GM06990 (cell line): ENCODE data around the gene APOC1.
"Not testable (repeated sequence)": the region's sequence is repeated elsewhere in the genome, so short reads cannot be mapped to it uniquely, and the experiment has no call there.

Experiments
- DNase-seq: peaks from one replicate; pipeline ENCODE4 v3.0.0-alpha.2; 2011; ENCODE audit not compliant: insufficient read length; ENCODE audit errors: extremely low read depth
- H3K27me3 ChIP-seq: replicated peaks from 2 replicates; pipeline ENCODE4 v1.6.0; 2011; ENCODE audit warnings: low read length; ENCODE audit not compliant: control insufficient read depth, insufficient read depth
- H3K36me3 ChIP-seq: 2 replicates; pipeline ENCODE4 v1.5.1; 2011; ENCODE audit warnings: low read length; ENCODE audit not compliant: control insufficient read depth, insufficient read depth
- H3K4me3 ChIP-seq: replicated peaks from 2 replicates; pipeline ENCODE4 v1.5.1; 2011; ENCODE audit warnings: low read depth, mild to moderate bottlenecking, control low read depth, low read length
- CTCF ChIP-seq: IDR thresholded peaks from 2 replicates; pipeline ENCODE4 v1.5.1; 2011; ENCODE audit warnings: low read length, control low read depth, mild to moderate bottlenecking, inconsistent platforms; ENCODE audit not compliant: insufficient read depth, poor library complexity, severe bottlenecking

The APOC1 gene

GRCh38 chr19:44887648-44888047 is 26.8 kb upstream of the APOC1 start:
- Histone ChIP-seq H3K4me3 (no peak overlapping the region), H3K36me3 (peaks cover 2% of the 10 kb centered on the region), H3K27me3 (no peaks in the 10 kb centered on the region)
- DNase-seq: no peak
- TF ChIP-seq CTCF: no peak

GRCh38 chr19:44888335-44888734 is 26.1 kb upstream of the APOC1 start:
- H3K27me3 ChIP-seq, DNase-seq, H3K36me3 ChIP-seq, H3K4me3 ChIP-seq: not testable (repeated sequence)

GRCh38 chr19:44889830-44890365 is 24.5 kb upstream of the APOC1 start:
- no peak for DNase-seq
- no peak for TF ChIP-seq CTCF
- Histone ChIP-seq H3K4me3 (peak overlapping the region; percentile 61), H3K36me3 (peaks cover 20% of the 10 kb centered on the region), H3K27me3 (no peaks in the 10 kb centered on the region)

GRCh38 chr19:44890366-44891015 is 23.9 kb upstream of the APOC1 start:
- Histone ChIP-seq H3K36me3 (peaks cover 24% of the 10 kb centered on the region), H3K27me3 (no peaks in the 10 kb centered on the region), H3K4me3 (peak overlapping the region; percentile 61)
- peak; percentile 99 for DNase-seq
- no peak for TF ChIP-seq CTCF

GRCh38 chr19:44891016-44891882 is 23.2 kb upstream of the APOC1 start, which contains the start of gene TOMM40:
Gene TOMM40 (plus strand): TSS chr19:44891254. CDS start chr19:44891416, 162 bp downstream.
- Histone ChIP-seq H3K27me3 (no peaks in the 10 kb centered on the region), H3K4me3 (peak within 1 kb of the TSS; percentile 97), H3K36me3 (peaks cover 28% of the 10 kb centered on the region)
- DNase-seq: no peak
- no peak for TF ChIP-seq CTCF

- H3K36me3 ChIP-seq: peaks cover 40% of the 10 kb centered on the region
- no peaks in the 10 kb centered on the region for H3K27me3 ChIP-seq
- no peak overlapping the region; the same call in 1 of the 2 replicates for H3K4me3 ChIP-seq
- TF ChIP-seq CTCF: no peak
- DNase-seq: no peak
Observed at GRCh38 chr19:44892932-44893331, 21.5 kb upstream of the APOC1 start.
